Inferior parietal cortex (tissue), 1 donor: Measurements from ENCODE around the gene ARL11.

Experiments
- DNase-seq: peaks from one replicate; pipeline ENCODE4 v3.0.0-alpha.2; 2016; ENCODE audit errors: extremely low spot score

The ARL11 gene

DNA sequence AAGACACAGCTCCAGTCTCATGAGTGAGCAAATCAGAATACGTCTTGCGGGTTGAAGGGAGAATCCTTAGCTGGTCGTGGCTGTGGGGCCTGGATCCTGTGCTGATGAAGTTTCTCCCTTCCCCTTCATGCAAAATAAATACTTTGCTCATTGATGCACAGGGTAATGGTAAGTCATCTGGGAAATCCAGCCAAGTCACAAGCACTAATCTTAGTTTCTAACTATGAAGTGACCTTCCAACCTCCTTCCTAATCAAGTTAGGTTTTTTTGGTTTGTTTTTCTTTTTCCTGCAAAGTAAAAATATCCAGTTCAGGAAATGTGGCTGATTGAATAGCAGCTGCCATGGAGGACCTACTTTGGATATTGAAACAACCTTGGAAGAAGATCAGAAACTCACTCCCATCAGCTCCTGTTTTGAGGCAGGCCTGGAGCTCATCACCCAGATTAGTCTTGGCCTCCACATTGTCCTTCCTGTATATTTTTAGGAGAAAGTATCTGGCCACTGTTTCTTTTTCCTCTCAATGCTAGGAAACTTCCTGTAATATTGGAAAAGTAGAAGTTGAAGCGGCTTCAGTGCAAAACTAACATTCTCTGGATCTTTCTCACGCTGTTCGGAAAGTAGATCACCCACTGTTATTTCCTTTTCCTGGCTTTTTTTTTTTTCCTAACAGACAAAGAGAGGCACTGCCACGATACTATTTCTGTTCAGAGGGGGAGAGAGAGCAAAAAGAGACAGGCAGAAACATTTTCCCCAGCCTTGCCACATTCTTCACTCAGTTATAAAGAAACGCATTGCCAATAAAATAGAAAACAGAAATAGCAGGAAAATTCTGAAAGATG is 12.3 kb upstream of the ARL11 start:
- DNase-seq = no peak

DNA sequence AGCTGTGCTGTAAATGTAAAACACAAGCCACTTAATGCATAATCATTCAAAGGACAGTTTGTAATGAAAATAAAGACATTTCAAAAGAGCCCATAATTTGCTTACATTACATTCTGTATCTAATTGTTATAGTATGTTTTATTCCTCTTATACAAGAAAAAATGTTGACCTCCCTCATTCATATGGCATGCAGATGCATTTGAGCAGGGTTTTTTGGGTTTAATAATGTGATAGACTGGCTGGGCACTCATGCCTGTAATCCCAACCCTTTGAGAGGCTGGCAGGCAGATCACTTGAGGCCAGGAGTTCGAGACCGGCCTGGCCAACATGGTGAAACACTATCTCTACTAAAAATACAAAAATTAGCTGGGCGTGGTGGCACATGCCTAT is 11.6 kb upstream of the ARL11 start:
- no peak for DNase-seq

DNA sequence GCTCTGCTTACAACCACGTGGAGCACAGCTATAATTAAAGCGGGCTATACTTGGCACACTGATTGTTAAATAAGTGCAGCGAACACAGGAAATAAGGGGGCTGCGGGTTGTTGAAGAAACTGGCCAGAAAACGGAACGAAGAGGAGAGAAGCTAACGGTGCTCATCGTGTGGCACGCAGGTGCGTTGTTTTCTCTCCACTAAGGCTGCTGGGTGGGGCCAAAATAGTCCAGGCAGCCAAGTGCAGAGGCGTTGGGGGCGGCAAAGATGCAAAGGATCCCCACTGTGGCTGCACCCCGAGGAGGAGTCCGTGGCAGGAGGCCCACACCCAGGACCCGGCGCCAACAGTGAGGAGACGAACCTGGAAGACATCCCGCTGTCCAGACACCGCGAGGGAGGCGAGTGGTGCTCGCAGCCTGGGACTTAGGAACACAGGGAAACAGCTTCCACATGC is 8.1 kb upstream of the ARL11 start:
- no peak for DNase-seq

DNA sequence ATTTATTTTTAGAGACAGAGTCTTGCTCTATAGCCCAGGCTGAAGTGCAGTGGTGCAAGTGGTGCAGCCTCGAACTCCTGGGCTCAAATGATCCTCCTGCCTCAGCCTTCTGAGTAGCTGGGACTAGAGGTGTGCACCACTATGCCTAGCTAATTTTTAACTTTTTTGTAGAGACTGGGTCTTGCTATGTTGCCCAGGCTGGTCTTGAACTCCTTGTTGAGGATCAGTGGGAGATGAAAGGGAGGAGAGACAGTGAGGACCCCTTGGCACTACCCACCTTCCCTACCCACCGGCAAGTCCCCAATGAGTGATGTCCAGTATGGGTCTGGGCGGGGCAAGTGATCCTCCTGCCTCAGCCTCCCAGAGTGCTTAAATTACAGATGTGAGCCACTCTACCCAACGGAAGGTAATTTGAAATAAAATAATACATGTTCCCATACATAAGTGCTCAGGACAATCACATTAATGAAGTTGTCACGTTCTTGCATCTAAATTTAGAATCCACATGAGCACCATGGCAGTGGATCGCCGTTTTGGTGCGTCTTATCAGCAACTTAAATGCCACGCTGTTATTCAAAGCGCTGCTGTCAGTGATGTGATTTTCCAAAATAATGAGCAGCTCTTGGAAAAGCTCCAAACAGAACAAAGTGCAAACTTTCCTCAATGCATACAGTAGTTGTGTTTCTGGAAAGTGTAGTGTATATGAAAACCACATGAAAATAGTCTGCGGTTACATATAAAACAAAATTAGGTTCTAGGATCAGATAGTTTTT is 5.9 kb upstream of the ARL11 start:
- DNase-seq = no peak

DNA sequence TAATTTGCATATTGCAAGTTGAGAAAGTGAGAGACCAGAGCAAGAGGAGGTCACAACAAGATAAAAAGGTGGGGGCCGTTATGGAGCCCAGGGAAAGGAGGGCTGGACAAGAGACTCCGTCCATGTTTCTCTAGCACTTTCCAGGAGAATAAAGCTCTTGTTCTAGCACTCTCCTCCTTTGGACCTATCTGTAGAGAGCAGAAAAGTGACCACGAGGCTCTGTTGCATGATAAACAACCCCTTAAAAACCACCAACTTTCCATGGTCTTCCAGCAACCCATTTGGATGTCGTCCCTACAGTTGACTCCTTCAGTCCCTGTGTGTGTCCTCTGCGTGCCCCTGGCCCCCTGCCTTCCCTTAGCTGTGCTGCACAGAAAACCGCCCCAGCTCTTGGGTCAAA is 4.1 kb upstream of the ARL11 start:
- DNase-seq = no peak

DNA sequence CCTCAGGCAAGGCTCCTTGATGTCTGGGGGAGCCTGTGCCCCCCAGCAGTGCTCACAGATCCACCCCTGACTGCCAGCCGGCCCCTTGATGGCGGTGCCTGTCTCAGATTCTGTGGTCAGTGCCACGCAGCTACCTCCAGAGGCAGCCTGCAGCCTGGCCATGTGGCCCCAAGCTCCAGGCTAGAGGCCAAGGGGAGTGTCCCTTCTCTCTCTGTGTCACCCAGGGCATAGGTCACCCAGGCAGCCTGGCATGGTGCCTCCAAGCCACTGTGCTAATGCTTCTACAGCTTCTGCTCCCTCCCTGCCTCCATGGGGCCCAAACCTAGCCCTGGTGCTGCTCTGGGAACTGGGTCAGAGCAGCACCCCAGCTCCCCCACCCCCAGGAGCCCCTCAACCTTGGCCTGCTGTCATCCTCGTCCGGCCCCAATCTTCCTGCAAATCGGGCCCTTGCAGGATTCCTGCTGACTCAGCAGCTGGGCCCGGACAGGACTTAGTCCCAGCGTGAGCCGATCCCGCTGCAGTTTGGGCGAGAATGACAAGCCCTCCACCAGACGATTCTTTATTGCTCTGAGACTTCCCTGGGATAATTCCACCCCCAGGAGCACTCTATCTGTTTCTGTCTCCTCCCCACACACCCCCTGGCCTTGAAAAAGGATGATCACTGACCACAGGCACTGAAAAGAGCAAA is 2.8 kb upstream of the ARL11 start:
- DNase-seq = no peak

DNA sequence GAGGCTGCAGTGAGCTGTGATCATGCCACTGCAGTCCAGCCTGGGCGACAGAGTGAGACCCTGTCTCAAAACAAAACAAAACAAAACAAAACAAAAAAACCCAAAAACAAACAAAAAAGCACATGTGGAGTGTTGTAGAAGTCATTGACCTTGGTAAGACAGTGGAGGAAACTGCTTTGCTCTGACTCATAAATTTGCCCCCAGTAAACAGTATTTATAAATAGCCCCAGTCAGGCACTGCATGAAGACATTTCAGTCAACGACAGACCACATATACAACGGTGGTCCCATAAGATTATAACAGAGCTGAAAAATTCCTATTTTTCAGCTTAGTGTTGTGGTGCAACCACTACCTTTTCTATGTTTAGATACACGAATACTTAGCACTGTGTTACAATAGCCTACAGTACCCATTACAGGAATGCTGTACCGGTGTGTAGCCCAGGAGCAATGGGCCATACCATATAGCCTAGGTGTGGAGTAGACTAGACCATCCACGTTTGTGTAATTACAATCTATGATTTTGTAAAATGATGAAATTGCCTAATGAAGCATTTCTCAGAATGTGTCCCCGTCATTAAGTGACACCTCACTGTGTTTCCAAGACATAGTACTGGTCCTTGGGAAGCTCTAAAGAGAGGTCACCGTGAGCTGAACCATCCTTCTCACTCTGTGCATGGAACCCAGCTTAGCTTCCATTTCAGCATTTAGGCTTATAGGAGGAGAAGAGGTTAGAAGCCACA is 1.1 kb downstream of the ARL11 start:
- DNase-seq = no peak

DNA sequence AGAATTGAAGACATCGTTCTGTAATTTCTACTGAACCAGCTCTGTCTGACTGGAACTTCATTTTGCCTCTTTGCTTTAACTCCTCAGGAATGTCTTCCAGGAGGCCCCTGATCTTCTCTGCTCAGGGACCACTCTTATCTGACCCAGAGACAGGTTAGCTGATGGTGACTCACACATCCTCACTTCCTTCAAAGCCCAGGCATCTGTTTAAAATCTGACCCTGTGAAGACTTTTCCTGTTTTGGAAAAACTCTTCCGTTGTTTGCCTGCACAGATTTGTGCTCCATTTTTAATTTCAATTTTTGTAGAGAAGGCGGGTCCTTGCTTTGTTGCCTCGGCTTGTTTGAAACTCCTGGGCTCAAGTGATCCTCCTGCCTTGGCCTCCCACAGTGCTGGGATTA is 1.6 kb downstream of the ARL11 start:
- DNase-seq = no peak

DNA sequence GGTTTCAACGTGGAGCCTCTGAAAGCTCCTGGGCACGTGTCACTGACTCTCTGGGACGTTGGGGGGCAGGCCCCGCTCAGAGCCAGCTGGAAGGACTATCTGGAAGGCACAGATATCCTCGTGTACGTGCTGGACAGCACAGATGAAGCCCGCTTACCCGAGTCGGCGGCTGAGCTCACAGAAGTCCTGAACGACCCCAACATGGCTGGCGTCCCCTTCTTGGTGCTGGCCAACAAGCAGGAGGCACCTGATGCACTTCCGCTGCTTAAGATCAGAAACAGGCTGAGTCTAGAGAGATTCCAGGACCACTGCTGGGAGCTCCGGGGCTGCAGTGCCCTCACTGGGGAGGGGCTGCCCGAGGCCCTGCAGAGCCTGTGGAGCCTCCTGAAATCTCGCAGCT is 2.3 kb downstream of the ARL11 start:
- no peak for DNase-seq

DNA sequence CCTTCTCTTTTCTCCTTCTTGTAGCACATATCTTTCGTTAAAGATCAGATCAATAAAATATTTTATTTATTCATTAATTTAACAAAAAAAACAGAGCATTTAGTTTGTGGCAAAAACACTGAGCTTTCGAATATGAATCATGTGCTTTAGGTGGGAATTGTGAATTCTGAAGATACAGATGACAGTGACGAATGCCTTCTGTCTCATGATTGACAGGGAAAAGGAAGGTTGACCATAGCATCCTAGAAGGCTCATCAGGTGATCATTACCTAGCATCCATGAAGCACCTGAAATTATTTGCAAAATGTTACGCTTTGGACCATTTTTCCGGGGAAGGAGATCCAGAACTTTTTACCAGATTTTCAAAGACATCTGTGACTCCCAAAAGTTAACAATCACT is 3.8 kb downstream of the ARL11 start:
- DNase-seq = no peak

DNA sequence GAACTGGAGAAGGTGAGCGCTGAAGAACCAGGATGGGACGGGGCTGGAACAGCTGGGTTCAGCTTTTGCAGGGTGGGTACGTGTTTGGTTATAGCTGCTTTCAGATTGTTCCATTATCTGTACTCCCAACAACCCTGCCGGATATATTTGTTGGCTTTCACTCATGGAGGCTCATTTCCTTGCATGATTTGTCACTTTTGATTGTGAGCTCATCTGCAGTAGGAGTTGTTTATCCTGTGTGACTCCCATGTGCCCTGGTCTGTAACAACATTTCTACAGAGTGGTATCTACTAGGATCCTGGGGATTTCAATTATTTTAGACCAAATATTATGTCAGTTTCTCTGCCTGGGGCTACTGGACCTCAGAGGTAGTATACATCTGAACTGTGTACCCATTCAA is 5.4 kb downstream of the ARL11 start:
- DNase-seq = no peak

DNA sequence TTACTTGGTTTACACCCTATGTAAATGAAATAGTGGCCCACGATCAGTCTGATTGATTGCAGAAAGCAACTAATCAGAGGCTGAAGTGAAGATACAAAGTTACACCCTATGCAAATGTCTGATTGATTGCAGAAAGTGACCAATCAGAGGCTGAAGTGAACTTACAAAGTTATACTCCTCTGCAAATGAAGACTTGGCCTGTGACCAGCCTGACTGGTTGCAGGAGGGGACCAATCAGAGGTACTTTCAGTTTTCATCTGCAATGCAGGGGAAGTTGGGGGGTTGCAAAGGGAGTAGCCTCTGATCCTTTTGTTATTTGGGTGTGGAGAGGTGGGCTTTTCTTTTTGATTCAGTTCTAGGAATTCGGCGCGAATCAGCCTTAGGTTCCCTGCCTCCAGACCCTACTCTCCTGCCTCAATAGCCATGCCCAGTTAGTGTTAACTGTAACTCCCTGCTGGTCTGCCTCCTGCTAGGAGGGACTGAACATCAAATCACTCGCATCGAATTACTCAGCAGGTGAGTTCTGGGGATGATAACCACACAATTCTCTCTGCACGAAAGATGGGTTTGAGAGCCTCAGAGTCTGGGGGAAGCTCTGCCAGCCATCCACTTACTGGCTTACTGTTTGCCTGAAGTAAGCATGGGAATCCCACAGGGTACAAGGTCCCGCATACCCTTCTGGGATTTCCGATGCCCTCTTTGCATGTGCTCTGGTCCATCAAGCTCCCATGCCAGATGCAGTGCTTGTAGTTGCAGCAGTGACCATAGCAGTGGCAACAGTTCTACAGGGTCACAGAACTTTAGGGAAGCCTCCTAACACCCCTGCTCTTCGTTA is 7.5 kb downstream of the ARL11 start:
- no peak for DNase-seq

DNA sequence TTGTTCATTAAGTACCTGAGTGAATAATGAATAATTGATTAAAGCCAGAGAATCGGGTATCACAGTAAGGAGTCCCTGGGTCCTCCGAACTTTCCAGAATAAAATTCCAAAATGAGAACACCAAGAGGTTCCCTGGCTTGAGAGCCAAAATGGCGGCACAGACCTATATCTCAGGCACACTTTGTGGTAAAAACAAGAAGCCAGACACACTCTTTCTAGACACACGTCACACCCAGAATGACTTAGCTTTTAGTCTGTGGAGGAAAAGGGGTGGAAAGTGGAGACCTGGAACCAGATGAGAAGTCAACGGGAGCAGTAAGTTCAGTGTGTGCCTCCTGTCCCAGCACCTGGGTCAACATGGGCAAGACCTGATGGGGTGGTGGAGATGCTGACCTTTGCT is 8.4 kb downstream of the ARL11 start:
- no peak for DNase-seq

DNA sequence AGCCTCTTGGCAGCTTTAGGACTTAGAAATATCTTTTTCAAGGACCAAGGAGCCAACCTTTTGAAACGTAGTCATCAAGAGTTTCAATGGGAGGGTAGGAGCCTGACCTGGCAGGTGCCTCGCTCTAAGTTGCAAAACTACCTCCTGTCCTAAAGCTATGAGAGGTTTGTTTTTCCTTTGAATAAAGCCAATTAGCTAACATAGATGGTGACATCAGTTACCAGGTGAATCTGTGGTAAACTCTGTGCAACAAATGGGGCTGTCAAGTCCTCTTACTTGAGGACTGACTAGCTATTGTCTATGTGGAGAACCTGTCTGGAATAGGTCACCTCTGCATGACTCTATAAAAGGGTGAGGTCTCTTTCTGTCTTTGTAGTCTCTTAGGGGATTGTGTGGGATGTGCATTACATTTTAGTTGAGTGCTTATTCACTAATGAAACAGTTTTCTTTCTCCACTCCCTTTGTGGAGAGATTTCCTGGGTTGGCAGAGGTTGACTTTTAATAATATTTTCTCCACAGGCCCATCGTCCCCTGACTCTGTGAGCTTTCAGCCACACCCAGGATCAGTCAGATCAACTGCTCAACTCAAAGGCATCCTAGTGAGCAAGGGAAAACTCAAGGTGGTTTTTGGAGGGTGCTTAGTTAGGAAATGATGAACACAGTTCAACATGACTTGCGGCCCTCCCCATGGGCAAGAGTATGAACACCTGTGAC is 9.9 kb downstream of the ARL11 start:
- DNase-seq = no peak

DNA sequence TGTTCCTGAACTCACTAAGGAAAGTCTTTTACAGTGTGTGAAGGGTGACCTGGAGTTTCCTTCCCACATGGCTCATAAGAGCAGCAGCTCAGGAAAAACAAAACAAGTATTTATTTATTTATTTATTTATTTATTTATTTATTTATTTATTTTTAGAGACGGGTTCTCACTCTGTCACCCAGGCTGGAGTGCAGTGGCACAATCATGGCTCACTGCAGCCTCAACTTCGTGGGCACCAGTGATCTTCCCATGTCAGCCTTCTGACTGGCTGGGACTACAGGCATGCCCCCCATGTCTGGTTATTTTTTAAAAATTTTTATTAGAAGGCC is 10.4 kb downstream of the ARL11 start:
- no peak for DNase-seq

DNA sequence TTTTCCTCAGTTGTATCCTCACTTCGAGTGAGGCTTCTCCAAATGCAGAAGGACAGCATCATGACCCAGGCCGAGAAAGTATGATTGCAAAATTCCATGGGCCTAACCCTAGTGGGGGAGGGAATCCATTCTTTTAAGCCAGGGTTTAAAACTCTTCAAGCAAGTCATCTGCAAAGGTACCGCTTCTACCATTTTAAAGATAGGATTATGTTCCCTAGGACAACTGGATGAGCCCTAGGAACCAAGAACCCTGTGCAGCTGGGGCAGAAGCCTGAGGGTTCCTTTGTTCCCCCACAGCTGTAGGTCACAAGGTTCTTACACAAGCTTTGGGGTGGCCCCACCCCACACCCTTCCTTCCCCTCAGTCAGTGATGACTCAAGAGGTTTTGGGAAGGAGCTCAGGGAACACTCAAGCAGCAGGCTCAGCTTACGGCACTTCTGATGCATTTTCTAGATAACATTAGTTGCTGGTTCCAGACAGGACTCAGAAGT is 13.5 kb downstream of the ARL11 start:
- DNase-seq = no peak

DNA sequence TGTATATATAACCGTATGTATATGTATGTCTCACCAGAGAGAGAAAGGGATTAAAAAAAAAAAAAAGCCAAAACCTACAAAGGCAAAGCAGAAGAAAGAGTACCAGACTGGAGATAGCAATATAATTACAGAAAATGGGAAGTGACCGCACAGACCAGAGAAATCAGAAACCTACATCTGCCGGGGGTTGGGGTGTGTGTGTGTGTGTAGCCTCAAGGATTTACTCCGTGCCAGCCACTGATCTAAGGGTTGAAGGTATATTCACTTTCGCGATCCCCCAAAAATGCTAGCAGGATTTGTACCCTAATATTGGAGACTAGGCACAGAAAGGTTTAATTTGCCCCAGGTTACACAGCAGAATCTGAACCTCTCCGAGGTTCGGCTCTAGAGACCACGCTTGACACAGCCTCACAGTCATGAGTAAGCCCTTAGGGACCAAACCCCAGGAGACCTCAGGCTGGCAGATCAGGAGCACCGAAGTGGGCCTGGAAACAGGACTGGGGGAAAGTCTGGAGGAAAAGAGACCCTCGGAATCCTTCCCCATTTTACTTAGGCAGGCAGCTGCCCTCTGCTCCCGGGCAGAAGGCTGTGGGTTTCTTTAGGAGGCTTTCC is 14.8 kb downstream of the ARL11 start:
- DNase-seq = no peak

DNA sequence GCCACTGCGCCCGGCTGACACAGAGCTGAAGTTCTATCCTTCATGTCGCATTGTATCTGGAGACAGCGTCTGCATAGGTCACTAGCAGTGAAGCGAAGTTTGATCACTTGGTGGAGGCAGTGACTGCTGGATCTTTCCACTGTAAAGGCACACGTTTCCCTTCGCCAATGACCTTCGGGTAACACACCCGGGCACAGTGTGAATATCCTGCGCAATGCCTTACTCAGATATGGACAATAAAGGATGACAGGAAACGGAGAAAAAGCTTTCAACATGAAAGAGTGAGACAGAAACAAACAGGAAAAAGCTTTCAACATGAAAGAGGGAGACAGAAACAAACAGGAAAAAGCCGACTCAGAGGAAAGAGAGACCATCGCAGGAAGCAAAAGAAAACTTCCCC is 17.1 kb downstream of the ARL11 start:
- DNase-seq = no peak

DNA sequence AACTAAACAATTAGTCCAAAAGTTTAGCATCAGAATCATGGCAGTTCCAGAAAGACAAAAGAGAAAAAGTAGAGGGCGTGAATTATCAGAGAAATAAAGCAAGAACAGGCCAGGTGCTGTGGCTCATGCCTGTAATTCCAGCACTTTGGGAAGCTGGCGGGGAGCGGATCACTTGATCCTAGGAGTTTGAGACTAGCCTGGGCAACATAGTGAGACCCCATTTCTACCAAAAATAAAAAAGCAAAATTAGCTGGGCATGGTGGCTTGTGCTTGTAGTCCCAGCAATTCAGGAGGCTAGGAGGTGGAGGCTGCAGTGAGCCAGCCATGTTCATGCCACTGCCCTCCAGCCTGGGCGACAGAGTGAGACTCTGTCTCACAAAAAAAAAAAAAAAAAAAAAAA is 18.4 kb downstream of the ARL11 start:
- no peak for DNase-seq
